ELF-1 (cell line): ENCODE results near the gene GADD45A.
"Not testable (repeated sequence)": the region's sequence is repeated elsewhere in the genome, so short reads cannot be mapped to it uniquely, and the experiment has no call there.

Source experiments
- DNase-seq: peaks from one replicate; pipeline ENCODE4 v3.0.0-alpha.2; 2016; ENCODE audit warnings: low read depth, low spot score

Gene GADD45A

DNA sequence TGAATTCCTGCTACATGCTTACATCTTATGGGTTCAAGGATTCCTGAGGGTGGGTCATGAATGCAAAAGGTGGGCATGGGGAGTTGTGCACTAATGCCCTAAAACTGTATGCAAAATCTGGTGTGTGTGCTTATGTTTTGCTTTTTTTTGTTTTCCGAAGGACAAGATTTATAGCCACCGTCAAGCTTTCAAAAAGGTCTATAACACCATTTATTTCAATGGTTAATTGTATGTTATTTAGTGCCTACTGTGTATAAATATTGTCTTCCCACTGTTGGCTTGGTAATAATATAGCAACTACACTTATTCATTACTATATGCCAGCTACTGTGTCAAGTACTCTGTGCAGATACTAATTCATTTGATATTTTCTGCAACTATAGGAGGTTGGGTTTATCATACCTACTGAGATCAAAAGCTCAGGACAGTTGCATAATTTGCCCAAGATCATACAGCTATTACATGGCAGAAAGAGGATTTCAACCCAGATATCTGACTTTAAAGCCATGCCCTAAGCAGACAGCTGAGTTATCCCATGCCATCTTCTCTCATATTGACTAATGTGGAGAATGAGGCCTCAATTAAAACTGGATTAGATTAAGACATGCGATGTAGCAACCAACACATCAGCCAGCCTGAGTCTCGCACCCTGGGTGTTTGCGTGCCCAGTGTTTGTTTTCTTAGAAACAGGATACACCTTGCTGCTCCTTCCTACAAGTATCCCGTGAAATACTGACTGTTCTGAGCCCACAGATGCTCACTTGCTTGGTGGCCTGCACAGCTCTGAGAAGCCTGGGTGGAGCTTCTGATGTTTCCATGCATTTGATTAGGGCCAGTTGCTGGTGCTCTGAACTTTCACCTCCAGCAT lies 34.6 kb downstream of the GADD45A start:
- no peak for DNase-seq

DNA sequence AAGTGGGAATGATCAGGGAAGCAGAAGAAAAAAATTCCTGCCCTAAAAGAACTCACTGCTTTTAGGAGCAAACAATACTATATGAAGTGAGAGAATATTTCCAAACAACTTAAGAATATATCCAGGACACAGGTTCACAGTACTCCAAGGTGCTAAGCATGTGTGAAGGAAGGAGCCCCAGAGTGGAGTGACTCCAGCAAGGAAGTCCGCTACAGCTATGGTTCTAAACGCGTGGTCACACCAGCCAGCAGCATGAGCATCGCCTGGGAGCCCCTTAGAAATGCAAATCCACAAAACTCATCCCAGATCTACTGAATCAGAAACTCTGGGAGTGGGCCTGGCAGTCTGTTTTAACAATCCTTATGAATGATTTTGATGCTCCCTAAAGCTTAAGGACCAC lies 36.1 kb downstream of the GADD45A start:
- no peak for DNase-seq

DNA sequence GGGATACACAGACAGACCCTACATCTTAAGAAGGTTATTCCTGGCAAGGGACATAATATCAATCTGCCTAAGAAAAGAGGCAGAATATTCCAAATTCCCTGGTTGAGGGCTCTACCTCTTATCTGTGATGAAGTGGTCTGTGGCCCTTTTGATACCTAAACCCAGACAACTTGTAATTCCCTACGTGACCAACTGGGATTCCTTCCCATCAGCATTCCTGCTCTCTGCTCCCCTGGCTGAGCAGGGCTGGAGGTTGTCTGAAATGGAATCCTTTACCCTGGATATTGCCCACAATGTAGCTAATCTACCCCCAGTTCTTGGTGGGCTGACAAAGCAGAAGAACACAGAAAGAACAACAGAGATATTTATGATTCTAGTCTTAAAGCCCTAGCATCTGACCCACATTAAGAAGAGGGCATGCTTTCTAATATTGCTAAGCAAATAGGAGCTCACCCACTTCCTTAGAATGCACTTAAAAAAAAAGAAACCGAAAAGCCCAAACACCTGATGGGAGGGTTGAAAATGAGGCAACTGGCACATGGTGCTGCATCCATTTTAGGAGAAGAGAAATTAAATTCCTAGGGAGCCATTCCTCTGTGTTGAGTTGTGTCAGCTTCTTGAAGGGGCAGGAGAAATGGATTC lies 36.8 kb downstream of the GADD45A start:
- DNase-seq: no peak

DNA sequence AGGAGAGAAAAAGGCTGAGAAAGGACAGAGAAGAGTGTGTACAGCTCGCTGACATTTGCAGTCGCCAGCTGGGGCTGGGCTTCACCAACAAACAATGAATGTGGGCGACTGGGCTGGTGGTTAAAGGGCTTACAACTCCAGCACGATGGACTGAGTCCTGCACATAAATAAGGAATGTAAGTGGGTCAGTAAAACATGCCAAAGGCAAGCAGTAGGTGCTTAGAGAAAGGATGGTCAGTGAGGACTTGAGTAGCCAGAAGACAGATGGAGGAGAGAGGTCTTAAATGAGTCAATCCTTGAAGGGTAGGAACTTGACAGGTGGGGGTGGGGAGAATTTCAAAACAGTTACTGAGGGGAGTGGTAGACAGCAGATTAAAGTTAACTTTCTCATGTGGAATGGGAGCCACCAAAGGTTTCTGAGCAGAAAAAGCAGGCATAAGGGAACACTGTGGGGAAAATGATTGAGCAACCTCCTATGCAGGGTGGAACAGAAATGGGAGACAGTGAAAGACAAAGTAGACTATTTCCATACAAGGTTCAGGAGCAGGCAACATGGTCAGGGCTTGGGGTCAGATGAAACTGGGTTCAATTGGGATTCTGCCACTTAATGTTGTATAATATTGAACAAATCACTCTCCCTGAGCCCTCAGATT lies 37.4 kb downstream of the GADD45A start:
- no peak for DNase-seq

DNA sequence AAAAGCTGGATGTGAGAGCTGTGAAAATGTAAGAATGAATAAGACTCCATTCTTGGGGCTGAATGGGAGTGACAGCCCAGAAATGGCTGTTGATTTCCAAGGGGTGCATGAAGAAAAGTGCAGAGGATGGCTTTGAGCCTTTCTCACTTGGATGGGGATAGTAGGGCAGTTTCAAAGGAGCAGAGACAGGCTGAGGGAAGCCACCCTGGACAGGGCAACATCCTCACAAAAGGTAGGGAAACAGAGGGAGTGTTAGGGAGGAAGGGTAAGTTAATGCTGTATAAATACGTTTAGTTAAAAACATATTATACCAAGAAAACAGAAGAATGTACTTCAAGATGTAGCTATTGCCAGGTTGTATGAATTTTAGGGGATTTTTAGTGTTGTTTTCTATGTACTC lies 38.1 kb downstream of the GADD45A start:
- DNase-seq: no peak

DNA sequence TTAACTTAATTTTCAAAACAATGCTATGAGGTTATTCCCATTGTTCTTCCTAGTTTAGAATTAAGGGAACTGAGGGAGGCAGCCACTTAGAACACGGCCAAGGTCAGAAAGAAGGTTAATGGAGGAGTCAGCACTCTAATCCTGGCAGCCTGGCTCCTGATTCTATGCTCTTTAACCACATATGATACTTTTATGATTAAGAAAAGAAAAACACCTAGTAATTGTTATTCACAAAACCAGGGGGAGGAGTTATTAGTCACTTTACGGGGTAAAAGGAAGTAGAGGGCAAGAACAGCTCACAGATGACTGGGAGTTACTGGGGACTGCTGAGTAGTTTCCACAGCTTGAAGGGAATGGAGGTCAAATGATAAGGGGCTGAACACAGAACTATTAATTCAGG lies 38.6 kb downstream of the GADD45A start:
- DNase-seq: no peak

DNA sequence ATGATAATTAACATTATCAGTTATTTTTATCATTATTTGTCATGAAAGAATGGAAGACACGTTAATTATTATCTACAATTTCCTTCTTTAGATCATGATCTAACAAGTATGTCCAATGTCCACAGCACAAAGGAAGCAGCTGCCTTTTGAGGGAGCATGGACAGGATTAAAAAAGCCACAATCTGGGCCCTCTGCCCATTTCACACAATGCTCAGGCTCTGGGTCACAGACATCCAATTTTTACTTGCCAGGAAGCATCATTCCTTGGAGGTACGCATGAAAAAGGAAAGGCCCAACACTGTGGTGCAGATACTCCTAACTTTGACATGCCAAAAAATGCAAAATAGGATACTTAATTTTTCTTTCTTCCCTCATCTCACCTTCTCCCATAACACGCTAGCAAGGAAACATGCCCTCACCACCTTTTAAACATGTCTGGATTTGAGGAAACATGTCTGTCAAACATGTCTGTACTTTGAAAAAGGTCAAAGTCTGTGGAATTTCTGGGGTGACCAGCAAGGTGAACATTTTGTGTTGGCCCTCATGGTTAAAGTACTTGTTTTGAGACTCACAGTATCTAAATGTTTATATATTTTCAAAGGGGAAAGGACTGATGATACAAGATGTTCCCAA lies 40.0 kb downstream of the GADD45A start:
- DNase-seq: no peak

DNA sequence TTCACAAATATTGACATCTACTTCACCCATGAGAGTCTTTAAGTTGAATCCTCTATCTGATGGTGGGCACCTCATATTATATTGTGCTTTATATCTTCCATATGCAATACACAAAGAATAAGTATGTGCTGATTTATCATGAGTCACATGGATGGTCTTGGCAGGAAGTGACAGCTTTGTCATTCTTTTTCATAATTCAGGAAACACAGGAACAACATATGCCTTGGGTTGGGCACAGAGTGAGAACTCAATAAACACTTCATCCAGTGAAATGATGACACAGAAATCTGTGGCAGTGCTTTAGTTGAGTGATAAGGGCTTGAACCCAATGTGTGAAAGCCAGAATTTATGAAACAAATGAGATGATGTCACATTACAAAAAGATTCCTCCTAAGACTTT lies 41.2 kb downstream of the GADD45A start:
- no peak for DNase-seq

DNA sequence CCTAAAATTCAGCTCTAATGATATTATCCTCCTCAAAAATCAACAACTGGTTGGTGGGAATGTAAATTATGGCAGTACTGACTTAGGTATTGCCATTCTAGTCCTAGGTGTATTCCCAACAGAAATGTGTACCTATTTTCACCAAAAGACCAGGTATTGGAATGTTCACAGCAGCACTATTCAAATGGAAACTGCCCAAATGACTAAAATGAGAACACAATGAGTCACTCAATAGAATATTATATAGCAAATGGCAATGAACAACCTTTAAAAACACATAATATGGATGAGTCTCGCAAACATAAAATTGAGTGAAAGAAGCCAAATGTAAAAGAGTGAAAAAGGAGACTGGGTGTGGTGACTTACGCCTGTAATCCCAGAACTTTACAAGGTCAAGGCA lies 44.9 kb downstream of the GADD45A start:
- no peak for DNase-seq

DNA sequence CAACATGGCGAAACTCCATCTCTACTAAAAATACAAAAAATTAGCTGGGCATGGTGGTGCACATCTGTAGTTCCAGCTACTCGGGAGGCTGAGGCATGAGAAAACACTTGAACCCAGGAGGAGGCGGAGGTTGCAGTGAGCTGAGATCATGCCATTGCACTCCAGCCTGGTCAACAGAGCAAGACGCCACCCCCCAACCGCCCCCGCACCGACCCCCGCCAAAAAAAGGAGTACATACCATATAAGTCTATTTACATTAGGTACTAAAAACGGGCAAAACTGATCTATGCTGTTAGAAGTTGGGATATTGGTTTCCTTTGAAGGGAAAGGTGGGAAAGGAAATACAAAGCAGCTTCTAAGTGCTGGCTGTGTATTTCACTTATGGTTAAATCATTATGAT lies 45.3 kb downstream of the GADD45A start:
- not testable (repeated sequence) for DNase-seq

DNA sequence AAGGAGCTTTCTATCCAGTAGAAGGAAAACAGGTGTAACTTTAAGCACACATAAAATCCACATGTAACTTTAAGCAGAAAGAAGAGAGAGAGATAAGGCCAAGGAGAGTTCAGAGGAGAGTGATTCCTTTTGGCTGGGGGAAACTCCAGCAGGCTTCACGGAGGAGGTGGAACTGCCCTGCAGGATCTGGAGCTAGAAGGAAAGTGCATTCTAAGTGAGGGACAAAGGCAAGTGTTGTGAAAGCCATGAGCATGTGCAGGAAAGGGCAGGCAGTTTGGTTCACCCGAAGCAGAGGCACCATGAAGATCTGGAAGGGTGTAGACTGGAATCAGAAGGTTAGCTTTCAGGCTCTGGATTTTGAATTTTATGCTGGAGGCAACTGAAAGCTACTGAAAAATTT lies 46.3 kb downstream of the GADD45A start:
- no peak for DNase-seq

DNA sequence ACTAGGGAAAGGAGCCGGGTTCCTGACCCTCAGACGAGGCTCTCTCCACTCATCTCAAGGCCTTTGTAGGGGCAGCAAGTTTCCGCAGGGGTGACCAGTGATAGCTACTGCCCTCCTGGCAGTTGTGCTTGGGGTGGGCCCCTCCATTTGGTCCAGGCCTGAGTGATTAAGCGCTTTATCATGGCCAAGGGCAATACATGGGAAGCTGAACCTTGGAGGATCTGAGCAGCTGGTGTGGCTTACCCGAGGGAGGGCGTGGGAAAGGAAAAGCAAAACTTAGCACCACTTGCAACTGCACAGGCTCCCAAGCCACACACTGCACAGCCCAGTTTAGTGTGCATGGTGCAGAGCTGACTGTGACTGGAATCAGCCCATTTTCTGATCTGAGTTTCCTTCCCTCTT lies 47.8 kb downstream of the GADD45A start:
- no peak for DNase-seq

DNA sequence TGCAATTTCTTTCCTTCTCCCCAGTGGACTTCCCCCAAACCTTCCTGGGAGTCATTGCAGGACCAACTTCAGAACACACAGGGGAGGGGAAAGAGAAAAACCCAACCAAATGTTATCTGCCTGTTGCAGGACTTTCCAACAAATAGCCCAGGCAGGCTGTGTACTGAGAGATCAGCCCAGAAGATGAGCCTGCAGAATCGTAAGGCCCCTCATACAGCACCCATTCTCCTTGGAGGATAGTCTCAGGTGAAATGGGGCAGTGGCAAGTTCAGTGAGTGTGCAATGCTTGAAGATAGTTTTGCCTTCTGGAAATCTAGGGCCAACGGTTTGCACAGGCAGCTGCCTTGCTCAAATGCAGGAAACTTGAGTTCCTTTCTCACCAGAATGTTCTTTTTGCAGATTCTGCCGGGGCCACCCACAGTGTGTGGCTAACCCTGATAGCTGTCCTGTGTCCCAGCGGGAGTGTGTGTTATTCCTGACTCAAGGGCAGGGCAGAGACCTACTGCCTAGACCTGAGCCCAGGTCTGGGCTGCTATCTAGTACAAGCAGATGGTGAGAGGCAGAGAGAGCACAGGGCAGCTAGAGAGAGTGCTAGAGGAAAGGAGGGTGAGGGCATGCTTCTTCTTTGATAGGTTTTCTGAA lies 48.8 kb downstream of the GADD45A start:
- DNase-seq: no peak

DNA sequence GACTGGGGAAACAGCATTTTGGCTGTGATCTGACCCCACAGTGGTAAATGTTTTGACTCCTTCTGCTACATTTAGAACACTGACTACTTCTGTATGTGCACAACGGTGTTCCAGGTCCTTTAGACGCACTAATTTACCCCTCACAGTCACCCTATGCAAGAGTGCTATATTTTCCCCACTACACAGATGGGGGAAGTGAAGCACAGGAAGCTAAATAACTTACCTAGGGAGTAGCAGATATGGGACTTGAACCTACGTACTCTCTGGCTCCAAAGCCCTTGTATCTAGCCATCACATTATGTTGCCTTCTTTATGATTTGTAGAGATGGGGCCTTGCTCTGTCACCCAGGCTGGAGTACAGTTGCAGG lies 49.3 kb downstream of the GADD45A start:
- no peak for DNase-seq

DNA sequence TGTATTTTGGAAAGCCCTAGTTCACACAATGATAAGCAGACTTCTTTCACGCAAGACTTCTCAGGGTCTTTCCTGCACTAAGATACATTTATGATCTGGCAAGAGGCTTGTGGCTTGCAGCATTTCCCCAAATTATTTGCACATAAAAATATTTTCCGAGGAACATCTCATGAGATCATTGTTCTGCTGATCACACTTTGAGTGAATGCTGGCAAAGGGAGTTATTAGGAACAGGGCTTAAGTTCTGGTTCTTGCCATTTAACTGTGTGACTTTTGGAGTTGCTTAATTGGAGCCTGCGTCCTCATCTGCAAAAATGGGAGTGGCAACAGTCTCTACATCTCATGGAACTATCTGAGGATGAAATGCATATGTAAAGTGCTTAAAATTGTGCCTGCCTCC lies 50.2 kb downstream of the GADD45A start:
- DNase-seq: no peak

DNA sequence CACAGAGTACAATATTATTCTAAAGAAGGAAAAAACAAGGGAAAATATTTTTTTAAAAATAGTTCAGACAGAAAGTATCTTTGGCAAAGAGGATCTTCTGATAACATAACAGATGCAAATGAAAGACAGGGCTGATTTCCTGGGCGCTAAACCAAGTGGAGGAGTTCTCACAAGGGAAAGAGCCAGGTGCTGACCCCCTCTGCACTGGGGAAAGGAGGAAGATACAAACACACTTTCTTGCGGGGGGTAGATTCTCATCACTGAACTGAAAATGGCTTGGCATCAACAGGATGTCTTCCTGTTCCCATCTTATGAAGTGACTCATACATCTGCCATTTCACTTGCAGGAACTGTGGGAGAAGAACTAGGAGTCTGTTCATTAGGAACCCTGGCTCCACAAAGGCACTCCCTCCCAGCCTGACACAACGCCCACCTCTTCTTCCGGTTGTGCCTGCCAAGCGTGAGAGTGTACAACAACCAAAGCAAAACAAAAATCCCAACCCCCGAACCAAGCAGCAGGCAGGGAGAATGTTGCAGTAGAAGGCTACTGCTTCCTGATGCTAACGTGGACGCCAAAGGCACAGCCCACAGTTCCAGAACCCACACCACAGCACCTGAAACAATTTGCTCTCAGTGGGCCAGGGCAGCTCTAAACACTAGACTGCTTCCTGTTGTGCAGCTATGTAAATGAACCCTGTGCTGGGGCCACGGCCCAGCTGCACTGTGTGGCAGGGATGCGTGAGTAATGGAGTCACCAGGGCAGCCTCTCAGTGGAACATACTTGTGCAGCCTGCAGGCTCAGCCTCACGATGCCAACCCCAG lies 51.0 kb downstream of the GADD45A start:
- peak; percentile 38 for DNase-seq

DNA sequence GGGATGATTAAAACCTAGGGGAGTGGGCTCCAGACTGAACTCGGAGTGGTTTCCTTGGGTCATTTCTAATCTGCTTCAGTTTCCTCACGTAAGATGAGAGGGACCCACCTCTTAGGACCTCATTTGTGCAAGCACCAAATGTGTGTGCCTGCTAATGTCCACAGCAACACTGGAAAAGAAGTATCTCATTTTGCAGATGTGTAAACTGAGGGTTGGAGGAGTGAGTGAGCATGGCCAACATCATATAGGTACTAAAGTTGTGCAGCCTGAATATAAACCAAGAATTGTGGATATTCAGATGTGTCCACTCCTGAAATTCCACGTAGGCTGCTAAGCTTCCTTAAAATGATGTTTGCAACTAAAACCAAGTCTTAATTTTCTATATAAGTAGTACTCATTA lies 51.7 kb downstream of the GADD45A start:
- DNase-seq: no peak

DNA sequence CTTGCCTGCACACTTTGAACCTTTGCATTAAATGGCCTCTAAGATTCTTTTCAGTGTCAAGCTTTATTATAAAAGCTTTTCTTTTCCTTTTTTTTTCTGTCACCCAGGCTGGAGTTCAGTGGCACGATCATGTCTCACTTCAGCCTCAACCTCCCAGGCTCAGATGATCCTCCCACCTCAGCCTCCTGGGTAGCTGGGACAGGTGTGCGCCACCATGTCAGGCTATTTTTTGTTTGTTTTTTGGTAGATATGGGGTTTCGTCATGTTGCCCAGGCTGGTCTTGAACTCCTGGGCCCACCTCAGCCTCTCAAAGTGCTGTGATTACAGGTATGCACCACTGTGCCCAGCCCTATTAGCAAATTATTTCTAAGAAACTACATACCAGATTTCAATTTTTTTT lies 52.9 kb downstream of the GADD45A start:
- no peak for DNase-seq
